ENCODE results near the gene RBMS3. TPM values are rescaled to one million over a fixed set of nuclear protein-coding genes. Genes with fewer than 3 reads are reported as not detected.

RBMS3 gene
- total and polyA plus RNA-seq, 2 of the 13 experiments (the other 11 are each of a cell fraction or from before 2014, with no cell fraction given): not detected

- Histone ChIP-seq H3K79me2 (ENCODE audit: insufficient read depth, low read length) (no peaks in the 10 kb centered on the region), H3K4me2 (ENCODE audit: low read depth, low read length) (no peak overlapping the region), H3K4me1 (ENCODE audit: insufficient read depth, low read length) (no peaks in the 10 kb centered on the region), H2AFZ (ENCODE audit: low read length) (no peak overlapping the region), H3K36me3 (replicated peaks in 1 of 2; ENCODE audit: control insufficient read depth in 1 of 2, insufficient read depth in 2 of 2, low read length in 2 of 2) (no peaks in the 10 kb centered on the region), H3K4me3 (replicated peaks in 1 of 3; ENCODE audit: insufficient read depth in 1 of 3, low read depth in 2 of 3, low read length in 3 of 3) (no peak overlapping the region), H3K27ac (ENCODE audit: extremely low read length, insufficient read depth, low read length) (no peak overlapping the region), H3K27me3 (ENCODE audit: control insufficient read depth in 1 of 2, insufficient read depth in 2 of 2, low read length in 2 of 2) (no peaks in the 10 kb centered on the region), H3K9me3 (ENCODE audit: low read length) (no peaks in the 10 kb centered on the region), H4K20me1 (ENCODE audit: insufficient read depth, low read length) (no peaks in the 10 kb centered on the region), H3K9ac (ENCODE audit: insufficient read depth, low read depth, low read length) (no peak overlapping the region)
- intact Hi-C loops (cut with micrococcal nuclease; ENCODE audit: unreplicated experiment): no loop called here
- in situ Hi-C loops (cut with HindIII; ENCODE audit: extremely low pct_ligation_motif_present, low pct_unique_long_range_greater_than_20kb): no loop called here
- BruUV-seq (replicated peaks): no TSS peak
- WGBS (ENCODE audit: low lambda C conversion rate): 2% methylated on average over 2 of the region's 2 CpGs
- ChIA-PET POLR2A (no interaction called here), CTCF (ENCODE audit: low intra/inter-chr PET ratio, low total read pairs) (no interaction called here)
- TF ChIP-seq THRA (CRISPR knock-in tag; IDR thresholded peaks at IDR 0.05; ENCODE audit: borderline replicate concordance): no peak
- no peak for TF ChIP-seq FOXC1 (CRISPR knock-in tag; IDR thresholded peaks at IDR 0.05; ENCODE audit: borderline replicate concordance)
- TF ChIP-seq ZNF274 (CRISPR knock-in tag; IDR thresholded peaks at IDR 0.05): no peak
- TF ChIP-seq KLF13 (CRISPR knock-in tag; IDR thresholded peaks at IDR 0.05): no peak
- TF ChIP-seq NR2F6 (IDR thresholded peaks at IDR 0.05): no peak
- TF ChIP-seq NR2F6 (CRISPR knock-in tag; IDR thresholded peaks at IDR 0.05): no peak
- no peak for TF ChIP-seq ZBTB37 (CRISPR knock-in tag; IDR thresholded peaks at IDR 0.05)
- no peak for TF ChIP-seq NR0B2 (CRISPR knock-in tag; IDR thresholded peaks at IDR 0.05)
- no peak for TF ChIP-seq RFXAP (CRISPR knock-in tag; IDR thresholded peaks at IDR 0.05; ENCODE audit: borderline replicate concordance)
- no peak for TF ChIP-seq XBP1 (CRISPR knock-in tag; IDR thresholded peaks at IDR 0.05)
- TF ChIP-seq SOX13 (IDR thresholded peaks at IDR 0.05): no peak
- TF ChIP-seq SOX13 (CRISPR knock-in tag; conservative IDR thresholded peaks at IDR 0.05 in 1 of 2, IDR thresholded peaks at IDR 0.05 in 1 of 2): no peak
- TF ChIP-seq ZNF557 (CRISPR knock-in tag; IDR thresholded peaks at IDR 0.05): no peak
- TF ChIP-seq, protein P1, sequence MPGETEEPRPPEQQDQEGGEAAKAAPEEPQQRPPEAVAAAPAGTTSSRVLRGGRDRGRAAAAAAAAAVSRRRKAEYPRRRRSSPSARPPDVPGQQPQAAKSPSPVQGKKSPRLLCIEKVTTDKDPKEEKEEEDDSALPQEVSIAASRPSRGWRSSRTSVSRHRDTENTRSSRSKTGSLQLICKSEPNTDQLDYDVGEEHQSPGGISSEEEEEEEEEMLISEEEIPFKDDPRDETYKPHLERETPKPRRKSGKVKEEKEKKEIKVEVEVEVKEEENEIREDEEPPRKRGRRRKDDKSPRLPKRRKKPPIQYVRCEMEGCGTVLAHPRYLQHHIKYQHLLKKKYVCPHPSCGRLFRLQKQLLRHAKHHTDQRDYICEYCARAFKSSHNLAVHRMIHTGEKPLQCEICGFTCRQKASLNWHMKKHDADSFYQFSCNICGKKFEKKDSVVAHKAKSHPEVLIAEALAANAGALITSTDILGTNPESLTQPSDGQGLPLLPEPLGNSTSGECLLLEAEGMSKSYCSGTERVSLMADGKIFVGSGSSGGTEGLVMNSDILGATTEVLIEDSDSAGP (CRISPR knock-in tag; IDR thresholded peaks at IDR 0.05; ENCODE audit: borderline replicate concordance): no peak
- FAIRE-seq: no peak
- ATAC-seq: no peak
- DNase-seq (ENCODE audit: low spot score): no peak
Observed at GRCh38 chr3:29456901-29457300, 176.0 kb downstream of the RBMS3 start.
